CD14-positive monocyte (primary cell): Measurements from ENCODE around the gene SEH1L. TPM values are rescaled to one million over a fixed set of nuclear protein-coding genes. Genes with fewer than 3 reads are reported as not detected.

Experiments used
- DNase-seq, 3 donors: peaks; one replicate each; pipeline ENCODE4 v3.0.0-alpha.2; 2011 to 2022
- H2AFZ ChIP-seq: 2 replicates; pipeline ENCODE4 v1.6.0; 2012; ENCODE audit warnings: mild to moderate bottlenecking, low read depth, low read length, inconsistent platforms; ENCODE audit not compliant: insufficient read depth, poor library complexity, severe bottlenecking
- H3K27ac ChIP-seq, 2 donors: 1 replicate in 1 of 2; 2 replicates in 1 of 2; pipeline ENCODE4 v1.5.1; 2012 to 2013; ENCODE audit warnings: low read length in 2 of 2, control low read depth in 1 of 2, inconsistent platforms in 1 of 2, low read depth in 1 of 2, mild to moderate bottlenecking in 1 of 2
- H3K27me3 ChIP-seq, 2 donors: one replicate each; pipeline versions ENCODE4 v1.6.0 to v1.6.1; 2011 to 2013; ENCODE audit warnings: low read length in 2 of 2; ENCODE audit not compliant: control insufficient read depth in 2 of 2, insufficient read depth in 2 of 2
- H3K36me3 ChIP-seq, 2 donors: replicated peaks in 1 of 2; 1 replicate in 1 of 2; 2 replicates in 1 of 2; pipeline versions ENCODE4 v1.5.1 to v1.6.1; 2012 to 2013; ENCODE audit warnings: low read length in 2 of 2, control low read depth in 1 of 2, inconsistent platforms in 1 of 2, mild to moderate bottlenecking in 1 of 2; ENCODE audit not compliant: insufficient read depth in 2 of 2, control insufficient read depth in 1 of 2
- H3K4me1 ChIP-seq, 2 donors: 1 replicate in 1 of 2; 2 replicates in 1 of 2; pipeline versions ENCODE4 v1.5.1 to v1.6.1; 2012 to 2013; ENCODE audit warnings: low read length in 2 of 2, control low read depth in 1 of 2, inconsistent platforms in 1 of 2, mild to moderate bottlenecking in 1 of 2, moderate library complexity in 1 of 2; ENCODE audit not compliant: insufficient read depth in 2 of 2, control insufficient read depth in 1 of 2
- H3K4me2 ChIP-seq: replicated peaks from 2 replicates; pipeline ENCODE3; 2012; ENCODE audit warnings: low read length, moderate library complexity, mild to moderate bottlenecking; ENCODE audit not compliant: poor library complexity, severe bottlenecking; ENCODE audit errors: extremely low read depth
- H3K4me3 ChIP-seq, 3 experiments: fragments of 200-600 bp in 1 of 3; sonication (generic) in 1 of 3; replicated peaks in 1 of 3; 1 replicate in 2 of 3; 2 replicates in 1 of 3; pipeline ENCODE4 v1.5.1; 2011 to 2013; ENCODE audit warnings: low read length in 3 of 3, mild to moderate bottlenecking in 3 of 3, control low read depth in 2 of 3, low read depth in 2 of 3, inconsistent platforms in 1 of 3, moderate library complexity in 1 of 3
- H3K79me2 ChIP-seq: 2 replicates; pipeline ENCODE4 v1.6.0; 2012; ENCODE audit warnings: mild to moderate bottlenecking, control low read depth, inconsistent platforms, low read length, moderate library complexity; ENCODE audit not compliant: insufficient read depth
- H3K9ac ChIP-seq: 2 replicates; pipeline ENCODE4 v1.6.0; 2017; ENCODE audit warnings: low read length, mild to moderate bottlenecking; ENCODE audit not compliant: insufficient read depth, poor library complexity, severe bottlenecking
- H3K9me3 ChIP-seq, 2 donors: replicated peaks in 1 of 2; 1 replicate in 1 of 2; 2 replicates in 1 of 2; pipeline versions ENCODE4 v1.5.1 to v1.6.1; 2012 to 2013; ENCODE audit warnings: low read length in 2 of 2, control low read depth in 1 of 2; ENCODE audit not compliant: control insufficient read depth in 1 of 2, insufficient read depth in 1 of 2
- H4K20me1 ChIP-seq: 2 replicates; pipeline ENCODE4 v1.6.0; 2012; ENCODE audit warnings: mild to moderate bottlenecking, low read length, control low read depth, moderate library complexity; ENCODE audit not compliant: insufficient read depth
- H3K27ac Mint-ChIP-seq, 7 donors: one replicate each; pipeline ENCODE4 v1.8.0; 2020; ENCODE audit warnings: mild to moderate bottlenecking in 7 of 7, mixed read lengths in 7 of 7, moderate library complexity in 6 of 7, inconsistent platforms in 2 of 7
- H3K27me3 Mint-ChIP-seq, 3 donors: one replicate each; pipeline ENCODE4 v1.8.0; 2021 to 2022; ENCODE audit warnings: low read depth in 3 of 3, mild to moderate bottlenecking in 3 of 3, mixed read lengths in 3 of 3, moderate library complexity in 3 of 3, inconsistent platforms in 1 of 3
- H3K36me3 Mint-ChIP-seq, 2 donors: one replicate each; pipeline ENCODE4 v1.8.0; 2020; ENCODE audit warnings: mixed read lengths in 2 of 2, inconsistent platforms in 1 of 2, mild to moderate bottlenecking in 1 of 2
- H3K4me1 Mint-ChIP-seq: one replicate; pipeline ENCODE4 v1.8.0; 2020; ENCODE audit warnings: mild to moderate bottlenecking, mixed read lengths
- H3K4me3 Mint-ChIP-seq, 2 donors: one replicate each; pipeline ENCODE4 v1.8.0; 2020; ENCODE audit warnings: mild to moderate bottlenecking in 2 of 2, mixed read lengths in 2 of 2, moderate library complexity in 1 of 2
- H3K9me3 Mint-ChIP-seq, 7 donors: one replicate each; pipeline ENCODE4 v1.8.0; 2020 to 2022; ENCODE audit warnings: mixed read lengths in 7 of 7, mild to moderate bottlenecking in 6 of 7, moderate library complexity in 6 of 7, inconsistent platforms in 2 of 7
- CTCF ChIP-seq: fragments of 200-600 bp; IDR thresholded peaks from one replicate; pipeline ENCODE4 v1.8.0; 2022; ENCODE audit warnings: antibody characterized with exemption, mild to moderate bottlenecking
- WGBS: methylation state at CpG from one replicate; pipeline ENCODE4 v1.1.5; 2013; ENCODE audit warnings: missing lambda C conversion rate; ENCODE audit not compliant: insufficient coverage; 5-methylcytosine and 5-hydroxymethylcytosine counted together
- intact Hi-C, 2 donors: fragments of 100-400 bp; cut with micrococcal nuclease; formaldehyde crosslinking; loops; one replicate each; pipeline versions ENCODE4 v1.15.0 to v1.15.1; 2023
- polyA plus RNA-seq, 3 donors: library from polyadenylated mRNA; depleted of rRNA in 1 of 3; unstranded in 2 of 3; stranded (reverse) in 1 of 3; fragments of 300-500 nt in 2 of 3; fragments of >200 nt in 1 of 3; fragmentation: Illumina TruSeq in 2 of 3; gene quantifications; 1 replicate in 2 of 3; 2 replicates in 1 of 3; pipeline ENCODE4 v1.2.3, GENCODE V29; 2012 to 2021

Gene SEH1L
- polyA plus RNA-seq, 3 donors = 7.1 to 26.9 (median 25.9) TPM

DNA sequence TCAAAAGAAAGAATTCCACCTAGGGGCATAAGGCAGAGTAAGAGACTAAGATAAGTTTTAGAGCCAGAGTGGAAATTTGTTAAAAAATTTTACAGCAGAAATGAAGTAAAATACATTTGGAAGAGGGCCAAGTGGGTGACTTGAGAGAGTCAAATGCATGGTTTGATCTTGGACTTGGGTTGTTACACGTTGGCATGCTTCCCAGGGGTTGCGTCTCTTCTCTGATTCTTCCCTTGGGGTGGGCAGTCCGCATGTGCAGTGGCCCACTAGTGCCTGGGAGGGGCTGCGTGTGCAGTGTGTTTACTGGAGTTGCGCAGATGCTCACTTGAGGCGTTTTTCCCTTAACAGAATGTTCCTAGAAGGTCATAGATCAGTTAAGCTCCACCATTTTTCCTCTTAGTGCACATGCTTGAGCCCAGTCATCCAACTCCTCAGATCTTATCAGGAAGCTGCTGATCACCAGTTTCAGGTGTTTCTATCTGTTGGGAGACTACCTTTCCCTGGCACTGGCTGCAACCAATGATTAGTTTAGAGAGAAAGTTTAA is 13.1 kb downstream of the SEH1L start:
- no peak overlapping the region for H2AFZ ChIP-seq
- 92% methylated on average over 6 of the region's 6 CpGs for WGBS
- no peak overlapping the region for H3K4me3 ChIP-seq
- no peak overlapping the region for H3K27ac ChIP-seq
- H3K27ac Mint-ChIP-seq = no peak overlapping the region
- no peak for TF ChIP-seq CTCF
- H4K20me1 ChIP-seq = peaks cover 4% of the 10 kb centered on the region
- H3K9me3 Mint-ChIP-seq = no peaks in the 10 kb centered on the region
- peaks cover 0 to 2% of the 10 kb centered on the region in 2 donors for H3K4me1 ChIP-seq
- H3K4me3 Mint-ChIP-seq = no peak overlapping the region
- no peak overlapping the region for H3K9ac ChIP-seq
- intact Hi-C loops = no loop called here
- no peaks in the 10 kb centered on the region for H3K27me3 ChIP-seq
- no peaks in the 10 kb centered on the region for H3K4me1 Mint-ChIP-seq
- peaks cover 42 to 66% of the 10 kb centered on the region in 2 donors for H3K36me3 Mint-ChIP-seq
- H3K9me3 ChIP-seq = no peaks in the 10 kb centered on the region
- H3K27me3 Mint-ChIP-seq = no peaks in the 10 kb centered on the region
- H3K36me3 ChIP-seq = peaks cover 31 to 49% of the 10 kb centered on the region in 2 donors
- DNase-seq = no peak
- H3K79me2 ChIP-seq = peaks cover 22% of the 10 kb centered on the region
- no peak overlapping the region for H3K4me2 ChIP-seq

DNA sequence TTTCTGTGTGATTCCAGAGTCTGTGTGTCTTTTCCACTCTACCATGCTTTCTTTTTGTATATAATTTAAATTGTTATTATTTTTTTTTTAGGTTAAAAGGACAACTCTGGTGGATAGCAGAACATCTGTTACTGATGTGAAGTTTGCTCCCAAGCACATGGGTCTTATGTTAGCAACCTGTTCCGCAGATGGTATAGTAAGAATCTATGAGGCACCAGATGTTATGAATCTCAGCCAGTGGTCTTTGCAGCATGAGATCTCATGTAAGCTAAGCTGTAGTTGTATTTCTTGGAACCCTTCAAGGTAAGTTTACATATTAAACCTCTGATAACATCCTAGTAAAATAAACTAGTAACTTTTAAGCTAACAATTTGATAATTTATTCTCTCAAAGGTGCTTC is 15.3 kb downstream of the SEH1L start:
- H2AFZ ChIP-seq = no peak overlapping the region
- no peak overlapping the region for H3K9ac ChIP-seq
- Mint-ChIP-seq H3K27ac (no peak overlapping the region), H3K4me3 (no peak overlapping the region), H3K4me1 (no peaks in the 10 kb centered on the region), H3K36me3 (peaks cover 45 to 67% of the 10 kb centered on the region in 2 donors), H3K27me3 (no peaks in the 10 kb centered on the region), H3K9me3 (no peaks in the 10 kb centered on the region)
- peaks cover 4% of the 10 kb centered on the region for H4K20me1 ChIP-seq
- H3K4me3 ChIP-seq = no peak overlapping the region
- H3K4me1 ChIP-seq = peaks cover 0 to 2% of the 10 kb centered on the region in 2 donors
- WGBS = 80% methylated on average over 1 of the region's 1 CpG
- no peak for TF ChIP-seq CTCF
- no peaks in the 10 kb centered on the region for H3K9me3 ChIP-seq
- intact Hi-C loops = no loop called here
- peaks cover 22% of the 10 kb centered on the region for H3K79me2 ChIP-seq
- H3K27me3 ChIP-seq = no peaks in the 10 kb centered on the region
- no peak overlapping the region for H3K4me2 ChIP-seq
- peaks cover 38 to 57% of the 10 kb centered on the region in 2 donors for H3K36me3 ChIP-seq
- H3K27ac ChIP-seq = no peak overlapping the region
- no peak for DNase-seq
